Stimulated activated CD8-positive, alpha-beta memory T cell treated with anti-CD3 and anti-CD28 coated beads, Interleukin-15, amount 100 ng/mL, for 48 hours (primary cell): ENCODE measurements around the gene OTX1.
"Not testable (repeated sequence)": the region's sequence is repeated elsewhere in the genome, so short reads cannot be mapped to it uniquely, and the experiment has no call there.

Experiments used
- DNase-seq, 2 donors: peaks; one replicate each; pipeline ENCODE4 v3.0.0-alpha.2; 2020; ENCODE audit warnings: low read depth in 2 of 2

OTX1 gene

DNA sequence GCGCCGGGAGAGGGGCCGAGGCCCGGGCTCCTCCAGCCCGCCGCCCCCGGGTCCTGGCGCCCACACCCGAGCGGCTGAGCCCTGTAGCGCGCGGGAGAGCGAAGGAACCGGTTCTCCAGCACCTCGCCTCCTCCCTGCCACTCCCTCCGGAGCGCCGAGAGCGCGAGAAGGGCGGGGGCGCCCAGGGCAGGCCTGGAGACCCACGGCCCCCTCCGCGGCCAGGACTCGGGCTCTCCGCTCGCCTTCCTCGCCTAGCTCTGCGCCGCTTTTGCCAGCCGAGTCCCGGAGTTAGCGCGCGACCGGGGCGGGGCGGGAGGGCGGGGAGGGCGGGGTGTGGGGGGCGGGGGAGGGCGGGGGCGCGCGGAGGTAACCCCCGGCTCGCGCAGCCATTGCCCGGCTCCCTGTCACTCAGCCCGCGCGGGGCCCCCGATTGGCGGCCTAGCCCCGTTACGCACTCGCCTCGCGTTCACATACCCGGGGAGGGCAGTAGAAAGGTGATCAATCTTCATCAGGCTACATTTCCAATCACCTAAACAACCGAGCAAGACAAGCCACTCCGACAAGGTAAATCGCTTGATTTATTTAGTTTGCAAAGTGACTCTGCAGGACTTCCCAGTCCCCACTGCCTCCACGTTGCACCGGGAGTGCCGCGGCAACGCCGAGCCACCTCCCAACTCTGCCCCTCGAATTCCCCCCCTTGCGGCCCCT lies at the start of gene OTX1:
Gene OTX1 (plus strand): TSS at position 497 of the 708 bp plus-strand sequence. CDS start 2,161 bp downstream, outside the sequence.
- DNase-seq = peak; percentile 53 to 65

DNA sequence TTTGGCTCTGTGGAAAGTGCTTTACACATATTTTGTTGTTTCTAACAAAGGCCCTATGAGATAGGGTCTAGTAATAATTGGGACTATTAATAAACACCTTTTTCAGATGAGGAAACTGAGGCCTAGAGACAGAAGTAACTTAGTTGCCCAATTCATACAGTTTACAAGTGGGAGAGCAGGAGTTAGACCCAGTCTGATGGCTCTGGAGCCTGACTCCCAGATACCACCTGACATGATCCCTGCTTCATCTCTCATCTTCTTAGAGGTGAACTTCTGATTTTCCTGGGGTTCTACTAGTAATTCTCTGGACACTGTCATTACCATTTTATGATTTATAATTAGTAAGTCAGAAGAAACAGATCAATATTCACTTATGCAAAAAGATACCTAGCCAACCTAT lies 49.1 kb upstream of the OTX1 start:
- DNase-seq = no peak

DNA sequence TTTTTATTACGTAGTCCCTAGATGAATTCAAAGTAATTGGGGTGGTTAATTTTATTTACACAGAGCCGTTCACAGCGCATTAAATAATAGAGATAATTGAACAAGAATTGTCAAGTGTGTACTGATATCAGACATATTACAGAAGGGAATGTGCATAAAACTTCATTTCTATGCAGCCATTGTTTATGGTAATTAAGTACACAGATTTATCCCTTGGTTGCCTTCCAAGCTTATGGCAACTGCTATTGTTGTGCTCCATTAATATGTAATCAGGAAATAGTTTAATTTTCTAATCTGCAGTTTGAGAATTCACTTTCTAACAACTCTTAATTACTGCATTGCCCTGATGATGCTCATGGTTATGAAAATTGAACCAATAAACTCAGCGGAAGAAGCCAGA lies 47.3 kb upstream of the OTX1 start:
- no peak for DNase-seq

DNA sequence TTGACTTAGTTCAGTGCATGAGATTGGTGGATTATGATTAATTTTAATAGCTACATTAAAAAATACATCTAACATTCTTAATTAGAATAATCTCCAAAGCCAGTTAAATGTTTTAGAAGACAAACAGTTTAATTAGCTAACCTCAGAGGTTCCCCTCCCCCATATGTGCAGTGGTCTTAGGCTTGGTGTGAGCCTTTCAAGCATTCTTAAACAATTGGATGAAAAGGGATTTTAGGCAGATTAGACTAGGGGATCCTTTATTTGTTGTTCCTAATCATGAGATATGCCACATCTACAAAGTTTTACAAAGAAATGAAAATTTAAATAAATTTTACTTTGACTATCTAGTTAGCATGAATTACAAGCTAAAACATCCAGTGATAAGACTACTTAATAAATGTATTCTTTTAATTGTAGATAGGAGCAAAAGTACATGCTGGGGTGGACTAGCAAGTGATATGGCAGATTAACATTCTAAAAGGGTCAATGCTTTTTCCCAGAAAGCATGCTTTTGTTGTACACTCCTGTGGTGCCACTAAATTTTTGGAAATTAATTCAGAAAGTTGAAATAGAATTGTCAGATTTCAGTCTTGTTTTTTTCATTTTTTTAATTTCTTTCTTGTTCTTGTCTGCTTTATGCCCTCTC lies 42.7 kb upstream of the OTX1 start:
- DNase-seq = no peak

DNA sequence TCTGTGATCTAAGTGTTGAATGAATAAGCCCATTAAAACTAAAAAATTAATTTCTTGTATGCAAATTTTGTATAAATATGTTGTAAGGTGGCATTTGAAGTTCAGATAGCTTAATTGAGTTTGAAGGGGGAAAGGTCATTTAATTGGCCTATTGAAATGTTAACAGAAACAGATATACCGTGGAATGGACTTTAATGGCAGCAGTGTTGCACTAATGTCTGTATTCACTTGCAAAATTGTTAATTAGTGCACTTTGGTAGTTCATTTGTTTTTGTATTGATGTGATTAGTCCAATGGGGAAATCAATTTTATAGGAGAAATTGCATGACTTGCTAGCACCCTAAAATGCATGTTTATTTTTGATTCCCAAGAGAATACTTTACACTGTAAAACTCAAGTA lies 41.8 kb upstream of the OTX1 start:
- no peak for DNase-seq

DNA sequence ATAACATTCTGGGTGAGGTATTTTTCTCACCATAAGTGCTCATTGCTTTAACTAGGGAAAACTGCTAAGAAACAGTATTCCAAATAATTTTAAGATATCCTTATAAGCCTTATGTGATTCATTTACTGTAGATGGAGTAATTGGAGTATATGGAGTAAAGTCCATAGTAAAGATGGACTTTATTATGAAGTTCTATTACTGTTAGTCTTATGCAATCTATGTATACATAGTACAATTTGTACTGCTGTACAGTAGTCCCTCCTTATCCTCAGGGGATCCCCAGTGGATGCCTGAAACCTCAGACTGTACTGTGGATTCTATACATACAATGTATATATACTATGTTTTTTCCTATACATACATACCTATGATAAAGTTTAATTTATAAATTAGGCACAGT lies 41.1 kb upstream of the OTX1 start:
- DNase-seq = no peak

DNA sequence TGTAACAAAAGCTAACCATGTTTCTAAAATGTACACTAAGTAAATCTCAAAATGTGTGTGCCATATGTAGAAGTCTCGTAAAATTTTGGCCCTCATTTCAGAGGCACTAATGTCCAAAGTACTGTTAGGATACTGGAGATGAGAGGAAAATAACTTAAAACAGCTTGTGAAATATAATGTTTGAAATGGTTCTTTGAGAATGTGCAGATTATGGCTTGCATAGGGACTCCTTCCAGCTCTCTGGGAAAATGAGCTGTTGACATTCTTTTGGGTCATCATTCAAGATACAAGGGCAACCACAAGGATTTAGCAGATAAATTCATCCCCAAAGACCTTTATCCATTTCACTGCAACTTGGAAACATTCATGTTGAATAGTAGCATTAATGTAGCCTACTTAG lies 38.1 kb upstream of the OTX1 start:
- DNase-seq = no peak

DNA sequence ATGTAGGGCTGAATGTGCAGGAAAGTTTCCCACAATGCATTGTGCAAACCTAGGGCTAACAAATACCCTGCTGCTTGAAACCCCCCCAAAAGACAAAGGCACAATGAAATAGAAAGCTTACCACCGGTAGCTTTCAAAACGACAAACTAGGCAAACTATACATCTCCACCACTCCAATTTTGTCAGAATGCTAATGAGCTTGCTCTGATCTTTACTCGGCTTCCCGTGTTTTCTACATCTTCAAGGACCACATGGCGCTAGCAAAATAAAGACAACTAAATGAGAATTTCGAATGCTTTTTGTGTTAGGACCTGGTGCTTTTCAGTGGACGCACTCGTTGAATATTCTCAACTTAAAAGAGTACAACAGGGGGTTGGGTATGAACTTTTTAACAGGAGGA lies 37.2 kb upstream of the OTX1 start:
- DNase-seq = no peak

DNA sequence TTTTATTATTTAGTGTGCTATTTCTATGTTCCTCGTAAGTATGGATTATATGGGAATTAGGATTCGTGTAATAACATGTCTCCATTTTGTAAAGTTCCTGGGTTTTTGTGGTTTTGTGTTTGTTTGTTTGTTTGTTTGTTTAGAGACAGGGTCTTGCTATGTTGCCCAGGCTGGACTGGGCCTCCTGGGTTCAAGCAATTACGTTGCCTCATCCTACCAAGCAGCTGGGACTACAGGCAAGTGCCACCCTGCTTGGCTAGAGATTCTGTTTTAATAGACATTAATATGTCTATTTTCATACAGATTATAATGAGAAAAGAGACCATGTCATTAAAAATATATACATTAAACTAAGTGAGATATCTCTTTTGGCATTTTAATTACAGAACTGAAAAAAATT lies 35.2 kb upstream of the OTX1 start:
- no peak for DNase-seq

DNA sequence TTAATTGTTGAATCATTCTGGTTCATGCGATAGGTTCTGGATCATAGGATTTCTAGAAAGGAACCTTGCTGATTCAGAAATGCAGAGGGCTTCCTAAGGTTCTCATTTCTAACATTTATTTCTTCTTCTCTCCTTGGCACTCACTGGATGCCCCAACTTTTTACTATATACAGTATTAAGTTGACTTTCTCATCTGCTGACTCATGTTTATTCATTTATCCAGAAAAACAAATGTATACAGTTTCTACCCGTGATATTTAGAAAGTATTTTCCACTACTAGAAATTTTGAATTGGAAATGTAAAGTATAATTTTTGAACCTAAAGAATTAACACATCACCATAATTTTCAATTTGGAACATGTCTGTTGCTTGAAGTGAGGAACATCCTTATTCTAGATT lies 32.2 kb upstream of the OTX1 start:
- no peak for DNase-seq

DNA sequence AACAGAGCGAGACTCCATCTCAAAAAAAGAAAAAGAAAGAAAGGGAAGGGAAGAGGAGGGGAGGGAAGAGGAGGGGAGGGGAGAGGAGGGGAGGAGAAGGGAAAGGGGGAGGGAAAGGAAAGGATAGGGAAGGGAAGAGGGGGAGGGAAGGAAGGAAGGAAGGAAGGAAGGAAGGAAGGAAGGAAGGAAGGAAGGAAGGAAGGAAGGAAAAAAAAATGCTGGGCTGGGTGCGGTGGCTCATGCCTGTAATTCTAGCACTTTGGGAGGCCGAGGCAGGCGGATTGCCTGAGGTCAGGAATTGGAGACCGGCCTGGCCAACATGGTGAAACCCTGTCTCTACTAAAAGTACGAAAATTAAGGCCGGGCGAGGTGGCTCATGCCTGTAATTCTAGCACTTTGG lies 30.9 kb upstream of the OTX1 start:
- not testable (repeated sequence) for DNase-seq

DNA sequence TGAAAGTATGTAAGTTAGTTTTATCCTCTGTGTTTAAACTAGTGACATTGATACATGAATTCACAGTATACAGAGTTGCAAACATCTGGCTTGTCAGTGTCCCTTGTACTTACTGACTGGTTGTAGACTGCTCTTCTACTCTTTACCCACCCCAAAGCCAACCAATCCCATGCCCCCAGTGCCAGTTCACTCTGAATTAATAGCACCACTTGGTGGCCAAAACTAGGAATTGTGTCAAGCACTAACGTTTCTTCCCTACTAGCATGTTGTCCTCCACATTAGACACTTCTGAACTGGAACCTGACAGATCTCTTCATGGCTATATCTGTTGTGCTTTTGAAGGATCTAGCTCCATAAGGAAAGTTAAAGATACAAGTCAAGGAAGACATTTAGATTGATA lies 27.2 kb upstream of the OTX1 start:
- DNase-seq = no peak

DNA sequence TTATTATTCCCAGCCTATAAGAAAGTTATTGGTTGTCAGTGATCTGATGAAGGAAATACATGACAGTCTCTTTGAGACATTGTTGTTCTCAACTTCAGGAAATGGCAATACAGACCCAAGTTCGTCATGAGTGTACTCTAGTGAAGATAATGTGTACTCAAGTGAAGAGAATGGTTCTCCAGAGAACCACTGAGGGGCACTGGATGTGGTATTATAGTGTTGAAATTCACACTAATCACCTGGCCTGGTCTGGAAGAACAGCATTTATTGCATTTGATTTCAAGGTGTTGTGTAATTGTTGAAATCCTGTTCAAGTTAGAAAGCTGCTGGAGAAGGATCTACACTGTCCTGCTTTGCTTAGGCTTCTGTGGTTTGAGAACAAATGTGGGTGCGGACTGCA lies 23.4 kb upstream of the OTX1 start:
- DNase-seq = no peak

DNA sequence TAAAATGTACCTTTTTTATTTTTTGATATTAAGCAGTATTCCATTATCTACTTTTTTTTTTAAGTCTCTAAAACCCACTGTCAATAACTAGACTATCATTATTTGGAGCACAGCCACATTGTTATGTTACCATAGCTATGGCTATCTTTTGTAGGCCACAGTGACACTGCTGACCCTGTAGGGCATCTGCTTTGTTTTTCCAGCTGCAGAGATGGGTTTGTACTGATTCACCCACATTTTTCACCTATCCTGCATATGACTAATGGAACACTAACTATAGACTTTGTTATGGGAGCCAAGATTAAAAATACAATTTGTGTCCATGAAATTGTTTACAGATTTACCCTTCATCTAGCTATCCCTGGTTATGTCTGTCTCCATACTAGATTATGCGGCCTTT lies 21.6 kb upstream of the OTX1 start:
- DNase-seq = no peak

DNA sequence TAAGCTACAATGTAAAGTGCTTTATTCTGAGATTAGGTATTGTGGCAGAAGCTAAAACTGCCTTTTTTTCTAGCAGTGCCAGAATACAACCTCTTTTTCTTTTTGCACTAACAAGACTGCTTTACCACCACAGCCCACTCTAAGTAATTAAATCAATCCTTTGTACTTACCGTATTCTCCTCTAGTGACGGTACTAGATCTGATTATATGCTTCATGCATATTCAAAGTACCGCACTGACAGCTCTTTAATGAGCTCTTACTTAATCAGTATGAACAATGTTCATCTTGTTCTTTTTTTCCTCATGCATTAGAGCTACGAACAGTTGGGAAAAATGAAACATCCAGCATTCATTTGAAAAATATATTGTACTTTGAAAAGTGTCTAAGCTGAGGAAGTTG lies 16.1 kb upstream of the OTX1 start:
- DNase-seq = no peak

DNA sequence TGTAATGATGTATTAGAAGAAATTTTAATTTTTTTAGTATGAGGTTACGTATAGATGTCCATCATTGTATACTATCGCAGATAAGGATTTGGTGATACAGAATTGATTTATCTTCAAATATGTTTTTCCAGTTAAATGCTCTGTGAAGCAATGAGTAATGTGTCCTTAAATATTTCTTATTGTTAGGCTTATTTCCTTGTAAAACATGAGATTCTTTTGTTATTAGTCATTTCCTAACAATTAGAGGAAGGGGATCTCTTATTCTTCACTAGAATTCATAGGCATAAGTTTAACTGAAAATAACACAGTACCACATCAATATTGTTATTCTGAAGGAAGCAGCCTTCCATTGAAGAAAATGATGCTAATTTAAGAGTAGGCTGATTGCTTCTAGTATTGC lies 15.5 kb upstream of the OTX1 start:
- DNase-seq = no peak

DNA sequence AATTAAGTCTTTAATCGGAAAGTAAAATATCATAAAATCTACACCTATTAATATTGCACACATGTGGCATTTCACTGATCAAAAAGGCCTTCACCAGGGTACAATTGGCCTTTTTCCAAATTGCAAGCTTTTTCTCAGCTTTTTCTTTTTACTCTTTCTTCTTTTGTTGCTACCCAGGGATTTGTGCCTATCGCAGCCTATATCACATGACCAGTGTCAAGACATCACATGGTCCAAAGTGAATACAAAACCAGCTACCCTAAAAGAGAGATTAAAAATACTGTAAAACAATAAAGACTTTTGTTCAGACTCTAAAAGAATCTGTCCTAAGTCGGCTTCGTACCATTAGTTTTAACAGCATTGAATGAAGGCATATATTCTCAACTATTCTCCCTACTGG lies 15.0 kb upstream of the OTX1 start:
- DNase-seq = no peak

DNA sequence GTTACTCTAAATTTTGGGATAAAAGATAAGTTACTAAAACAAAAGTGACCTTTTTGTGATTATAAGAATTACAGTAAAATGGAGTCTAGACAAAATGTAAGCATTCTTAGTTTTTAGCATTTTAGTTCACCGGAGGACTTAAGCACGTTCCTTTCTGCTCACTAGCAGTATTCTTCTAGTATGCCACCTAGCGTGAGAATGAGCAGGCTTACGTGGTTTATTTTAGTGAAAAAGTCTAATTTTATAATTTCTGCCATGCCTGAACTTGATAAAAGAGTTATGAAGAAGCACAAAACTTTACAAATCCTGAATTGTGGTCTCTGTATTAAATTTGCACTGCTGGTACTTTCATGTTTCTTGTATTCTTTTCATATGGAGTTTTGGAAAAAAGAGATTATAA lies 12.6 kb upstream of the OTX1 start:
- DNase-seq = no peak

DNA sequence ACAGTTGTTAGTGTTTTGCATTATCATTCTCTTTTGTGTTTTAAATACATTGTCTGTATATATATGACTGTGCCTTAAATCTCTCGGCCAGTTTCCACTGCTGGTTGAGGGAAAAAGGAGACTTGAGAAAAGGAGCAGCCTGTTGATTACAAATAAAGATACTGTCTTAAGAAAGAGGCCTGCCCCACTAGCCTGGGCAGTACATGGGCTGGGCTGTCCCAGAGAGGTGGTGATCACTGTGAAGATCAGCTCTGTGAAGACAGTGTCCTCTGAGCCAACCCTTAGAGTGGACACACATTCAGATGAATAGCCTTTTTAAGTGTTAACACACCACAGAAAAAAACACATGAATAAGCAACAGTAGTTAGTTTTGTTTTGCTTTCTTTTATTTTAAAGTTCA lies 10.0 kb upstream of the OTX1 start:
- DNase-seq = no peak

DNA sequence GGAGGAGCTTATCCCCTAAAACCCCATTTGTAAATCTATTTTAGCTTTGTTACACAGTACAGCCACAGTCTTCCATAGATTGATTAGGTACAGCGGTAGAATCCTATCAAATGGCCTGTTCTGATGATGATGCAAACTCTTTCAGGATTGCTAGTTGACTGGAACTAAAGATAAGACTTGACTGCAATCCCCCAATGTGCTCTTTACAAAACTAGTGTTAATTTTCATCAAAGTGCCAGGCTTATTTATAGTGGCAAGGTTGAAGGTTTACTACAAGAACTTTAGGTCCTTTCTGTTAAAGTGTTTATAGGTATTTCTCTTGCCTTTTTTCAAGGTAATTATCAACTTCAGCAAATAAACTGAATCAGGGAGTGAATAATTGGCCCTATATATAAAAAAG lies 9.0 kb upstream of the OTX1 start:
- DNase-seq = no peak

DNA sequence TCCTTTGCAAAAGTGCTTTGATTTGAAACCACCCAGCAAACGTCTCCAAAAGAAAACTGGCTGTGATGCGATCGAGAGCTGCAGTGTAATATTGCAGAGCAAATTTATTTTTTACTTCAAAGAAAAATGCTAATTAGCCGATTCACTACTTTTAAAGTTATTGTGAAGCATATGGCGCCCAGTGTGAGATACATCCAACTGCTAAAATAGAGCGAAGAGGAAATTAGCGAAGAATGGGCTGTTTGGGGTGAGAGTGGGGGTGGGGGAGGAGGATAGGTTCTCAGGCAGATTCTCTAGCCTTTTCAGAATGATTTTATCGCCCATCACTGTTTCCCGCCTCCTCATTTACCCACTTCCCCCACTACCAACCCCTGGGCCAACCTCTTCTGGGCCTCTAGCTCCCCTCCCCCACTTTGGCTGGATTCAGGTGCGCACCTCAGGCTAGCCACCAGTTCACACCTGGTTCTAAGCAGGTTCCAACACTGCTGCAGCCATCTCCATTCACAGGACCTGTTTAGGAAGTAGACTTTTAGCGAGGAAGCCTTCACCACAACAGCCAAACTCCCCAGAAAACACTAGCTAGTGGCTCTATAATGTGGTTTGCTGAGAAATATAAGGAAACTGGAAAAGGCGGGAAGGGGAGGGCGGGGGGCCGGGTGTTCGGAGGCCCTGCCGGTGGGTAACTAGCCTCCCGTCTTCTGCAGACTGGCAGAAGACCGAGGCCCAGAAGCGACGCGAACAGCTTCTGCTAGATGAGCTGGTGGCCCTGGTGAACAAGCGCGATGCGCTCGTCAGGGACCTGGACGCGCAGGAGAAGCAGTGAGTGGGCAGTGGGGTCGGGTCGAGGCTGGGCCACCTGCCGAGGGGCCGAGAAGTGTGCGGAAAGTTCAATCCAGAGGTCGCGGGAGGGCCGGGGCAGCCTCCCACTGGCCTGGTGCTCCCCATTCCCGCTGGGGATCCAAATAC lies 6.0 kb upstream of the OTX1 start:
- DNase-seq = no peak

DNA sequence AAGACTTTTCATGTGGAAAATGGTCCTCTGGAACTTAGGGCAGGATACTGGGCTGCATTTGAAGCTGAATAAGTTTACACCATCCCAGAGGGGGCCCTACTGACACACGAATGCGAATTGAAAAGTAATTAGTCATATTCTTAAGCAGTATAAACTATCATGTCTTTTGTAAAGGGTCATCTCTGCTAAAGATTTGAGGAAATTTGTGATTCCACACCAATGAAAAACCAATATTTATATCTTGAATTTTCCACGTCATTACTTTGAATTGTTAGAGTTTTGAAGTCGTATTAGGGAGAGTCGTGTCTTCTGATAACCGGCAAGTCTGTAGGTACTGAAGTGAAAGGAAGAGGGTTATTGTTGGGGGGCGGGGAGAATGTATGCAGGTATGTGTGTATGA lies 4.1 kb upstream of the OTX1 start:
- DNase-seq = no peak

DNA sequence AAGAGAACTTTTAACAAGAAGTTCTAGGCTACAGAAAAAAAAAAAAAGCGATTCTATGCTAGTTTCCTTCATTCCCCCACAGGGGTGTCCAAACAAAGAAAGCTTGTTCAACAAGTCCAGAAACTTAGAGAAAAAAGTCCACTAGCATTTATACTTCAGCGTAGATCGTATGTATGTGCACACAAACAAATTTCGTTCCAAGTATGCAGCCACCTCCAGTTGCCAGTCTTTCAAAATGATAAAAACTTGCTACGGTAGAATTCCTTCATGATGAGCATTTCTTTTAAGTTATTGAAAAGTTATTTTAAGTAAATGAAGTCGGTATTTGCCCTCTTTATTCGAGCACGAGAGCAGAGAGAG lies 3.7 kb upstream of the OTX1 start:
- DNase-seq = no peak
